Heart left ventricle (tissue), 16 donors: Measurements from ENCODE around the gene VGLL4. TPM values are rescaled to one million over a fixed set of nuclear protein-coding genes. Genes with fewer than 3 reads are reported as not detected.

Experiments
- ATAC-seq, 4 donors: fragments of 200-7000 bp; cut with Tn5 transposase; one replicate each; pipeline ENCODE4 v1.9.1; 2020 to 2022; ENCODE audit warnings: moderate library complexity in 4 of 4, mild to moderate bottlenecking in 3 of 4, moderate number of reproducible peaks in 1 of 4
- DNase-seq, 5 donors: peaks; one replicate each; pipeline ENCODE4 v3.0.0-alpha.2; 2020
- H3K27ac ChIP-seq, 12 donors: fragments of 200-600 bp; sonication (generic) in 4 of 12; one replicate each; pipeline versions ENCODE4 v1.5.0 to v1.8.0; 2016 to 2022; ENCODE audit warnings: mild to moderate bottlenecking in 2 of 12
- H3K27me3 ChIP-seq, 9 donors: fragments of 200-600 bp; sonication (generic) in 2 of 9; one replicate each; pipeline versions ENCODE4 v1.5.1 to v1.8.0; 2016 to 2022; ENCODE audit warnings: mild to moderate bottlenecking in 3 of 9
- H3K36me3 ChIP-seq, 9 donors: fragments of 200-600 bp; sonication (generic) in 2 of 9; one replicate each; pipeline versions ENCODE4 v1.5.0 to v1.8.0; 2018 to 2022; ENCODE audit warnings: mild to moderate bottlenecking in 2 of 9
- H3K4me1 ChIP-seq, 12 donors: fragments of 200-600 bp; sonication (generic) in 4 of 12; one replicate each; pipeline versions ENCODE4 v1.5.0 to v1.8.0; 2016 to 2022; ENCODE audit warnings: mild to moderate bottlenecking in 3 of 12
- H3K4me3 ChIP-seq, 12 donors: fragments of 200-600 bp; sonication (generic) in 4 of 12; one replicate each; pipeline versions ENCODE4 v1.5.0 to v1.8.0; 2017 to 2022; ENCODE audit warnings: mild to moderate bottlenecking in 9 of 12, moderate library complexity in 4 of 12
- H3K9me3 ChIP-seq, 12 donors: fragments of 200-600 bp; sonication (generic) in 4 of 12; one replicate each; pipeline versions ENCODE4 v1.5.0 to v1.8.0; 2016 to 2022; ENCODE audit warnings: mild to moderate bottlenecking in 1 of 12
- POLR2A ChIP-seq, 2 donors: fragments of 450-650 bp; IDR thresholded peaks; one replicate each; pipeline ENCODE4 v1.6.1; 2017; ENCODE audit warnings: antibody characterized with exemption in 2 of 2, mild to moderate bottlenecking in 2 of 2, moderate library complexity in 2 of 2
- WGBS, 4 donors: extraction: QIAGEN DNeasy Blood & Tissue Kit in 2 of 4; methylation state at CpG; one replicate each; pipeline versions ENCODE4 v1.1.5 to v1.1.7; 2013 to 2018; 5-methylcytosine and 5-hydroxymethylcytosine counted together
- intact Hi-C, 10 donors: fragments of 100-400 bp; cut with DNase I; formaldehyde crosslinking; loops; one replicate each; pipeline versions ENCODE4 v1.11.1 to v1.14.2; 2022
- polyA plus RNA-seq, 2 donors: library from polyadenylated mRNA; stranded (reverse); fragments of 200-250 nt; gene quantifications; one replicate each; pipeline ENCODE4 v1.2.3, GENCODE V29; 2013
- total RNA-seq, 9 donors: library from RNA; depleted of rRNA in 2 of 9; stranded (reverse); fragments of >200 nt in 2 of 9; fragmentation: NEBNext Ultra II Directional in 3 of 9; extraction: Animal tissue kit (Norgen Biotek cat#: 25700) in 3 of 9; gene quantifications; one replicate each; pipeline versions ENCODE4 v1.1.0 to v1.2.4, GENCODE V29; 2016 to 2023
- TF ChIP-seq, protein P1 (sequence below), 12 donors: fragments of 200-600 bp; sonication (generic) in 4 of 12; IDR thresholded peaks; one replicate each; pipeline versions ENCODE4 v1.5.0 to v1.8.0; 2018 to 2022; ENCODE audit warnings: antibody characterized with exemption in 12 of 12, mild to moderate bottlenecking in 5 of 12
- donor health status: ischemic (EF 13 %, LVEDD 7.1; RV severe dilation, severe dysfunction).
- donor health status: healthy with polysubstance abuse.
- donor health status: DM: no; HTN: yes; CAD: no.
- donor health status: DM: no; HTN: no; CAD: no.
- donor health status: ischemic (EF 25% LVEDD 6.9; RV normal size, moderate dysfunction).
- donor health status: ischemic (EF 25% LVEDD 5.7; RV mildly dilated, moderate dysfunction).
- donor health status: healthy.
- donor health status: DM: yes; HTN: yes; CAD: no.
- donor health status: ischemic (EF 35%, LVEDD 5.7; RV mildly dilated, moderate dysfunction).
- donor health status: nonischemic (EF 11% LVEDD 7.7; RV severe dilation, severe dysfunction).
- donor health status: DM: yes; HTN: yes; CAD: no.
- donor health status: PGD.
- donor health status: ischemic (EF 29% LVEDD 5.4; RV normal size, mild dysfunction).
- donor health status: nonischemic (EF 23%, LVEDD 6.1; RV moderate dilation, normal function).

Gene VGLL4
- total and polyA plus RNA-seq, 11 donors: 24.0 to 40.4 (median 27.0) TPM

GRCh38 chr3:11508346-11509172, 135.2 kb downstream of the VGLL4 start:
- intact Hi-C loops: loop anchor here in 3 of 10 donors (1.0 to 5.0 kb wide), 3 partner anchors 42 to 134 kb away; partner anchors contain the start of gene VGLL4 (in 2 of the 3)
- TF ChIP-seq, protein P1, sequence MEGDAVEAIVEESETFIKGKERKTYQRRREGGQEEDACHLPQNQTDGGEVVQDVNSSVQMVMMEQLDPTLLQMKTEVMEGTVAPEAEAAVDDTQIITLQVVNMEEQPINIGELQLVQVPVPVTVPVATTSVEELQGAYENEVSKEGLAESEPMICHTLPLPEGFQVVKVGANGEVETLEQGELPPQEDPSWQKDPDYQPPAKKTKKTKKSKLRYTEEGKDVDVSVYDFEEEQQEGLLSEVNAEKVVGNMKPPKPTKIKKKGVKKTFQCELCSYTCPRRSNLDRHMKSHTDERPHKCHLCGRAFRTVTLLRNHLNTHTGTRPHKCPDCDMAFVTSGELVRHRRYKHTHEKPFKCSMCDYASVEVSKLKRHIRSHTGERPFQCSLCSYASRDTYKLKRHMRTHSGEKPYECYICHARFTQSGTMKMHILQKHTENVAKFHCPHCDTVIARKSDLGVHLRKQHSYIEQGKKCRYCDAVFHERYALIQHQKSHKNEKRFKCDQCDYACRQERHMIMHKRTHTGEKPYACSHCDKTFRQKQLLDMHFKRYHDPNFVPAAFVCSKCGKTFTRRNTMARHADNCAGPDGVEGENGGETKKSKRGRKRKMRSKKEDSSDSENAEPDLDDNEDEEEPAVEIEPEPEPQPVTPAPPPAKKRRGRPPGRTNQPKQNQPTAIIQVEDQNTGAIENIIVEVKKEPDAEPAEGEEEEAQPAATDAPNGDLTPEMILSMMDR (IDR thresholded peaks at IDR 0.05): peak in 1 of 12 donors; percentile 17
- TF ChIP-seq POLR2A (IDR thresholded peaks at IDR 0.05): no peak
- 50 to 58% (median 53%) methylated on average over 5 of the region's 5 CpGs for WGBS, 4 donors
- Histone ChIP-seq H3K4me3 (peak overlapping the region in 4 of 12 donors; percentile 4 to 27 (median 10)), H3K27ac (peak overlapping the region; percentile 66 to 94 (median 76)), H3K36me3 (no peaks in the 10 kb centered on the region), H3K9me3 (no peaks in the 10 kb centered on the region), H3K27me3 (no peaks in the 10 kb centered on the region), H3K4me1 (peaks cover 8 to 39% (median 31%) of the 10 kb centered on the region in 12 donors)
- DNase-seq (no peak), ATAC-seq (peak in 3 of 4 donors; percentile 57 to 68 (median 58))

- ATAC-seq (no peak), DNase-seq (no peak)
- Histone ChIP-seq H3K9me3 (no peaks in the 10 kb centered on the region), H3K36me3 (no peaks in the 10 kb centered on the region), H3K27ac (peak overlapping the region in 10 of 12 donors; percentile 68 to 94 (median 78)), H3K27me3 (no peaks in the 10 kb centered on the region), H3K4me1 (peaks cover 8 to 34% (median 27%) of the 10 kb centered on the region in 12 donors), H3K4me3 (no peak overlapping the region)
- intact Hi-C loops: loop anchor here in 2 of 10 donors (2.0 to 5.0 kb wide), 2 partner anchors 135 kb away; partner anchors contain the start of gene VGLL4 (in 2 of the 2)
- TF ChIP-seq POLR2A (IDR thresholded peaks at IDR 0.05): no peak
- TF ChIP-seq, protein P1 (IDR thresholded peaks at IDR 0.05): no peak
Observed at GRCh38 chr3:11507719-11508118, 136.0 kb downstream of the VGLL4 start.

Other genes with a start within 250 kb of the VGLL4 start
- gene TAMM41, start 203.0 kb upstream of the VGLL4 start, total RNA-seq: 10 to 100 TPM in 5 of 9 donors, 1 to 10 TPM in 4; 4.5 to 12.7 (median 10.4) TPM
- gene TAMM41, start 203.0 kb upstream of the VGLL4 start, polyA plus RNA-seq: 10 to 100 TPM; 10.9 to 11.2 TPM